Gastrocnemius medialis (tissue), 4 donors: ENCODE measurements around the gene TNS3.

Source experiments
- CTCF ChIP-seq, 5 experiments: fragments of 450-650 bp in 3 of 5; fragments of 200-600 bp in 2 of 5; sonication (generic) in 2 of 5; IDR thresholded peaks in 4 of 5; conservative IDR thresholded peaks in 1 of 5; 1 replicate in 4 of 5; 2 replicates in 1 of 5; pipeline ENCODE4 v1.5.1; 2016 to 2019; ENCODE audit warnings: antibody characterized with exemption in 5 of 5, mild to moderate bottlenecking in 3 of 5, moderate library complexity in 3 of 5
- POLR2A ChIP-seq, 2 donors: fragments of 450-650 bp; IDR thresholded peaks; one replicate each; pipeline ENCODE4 v1.6.1; 2017; ENCODE audit warnings: antibody characterized with exemption in 2 of 2, mild to moderate bottlenecking in 2 of 2, moderate library complexity in 2 of 2

GRCh38 chr7:47586925-47587324 lies 5.0 kb upstream of the TNS3 start:
- TF ChIP-seq CTCF (IDR thresholded peaks at IDR 0.05 in 4 of 5, conservative IDR thresholded peaks at IDR 0.05 in 1 of 5) (no peak), POLR2A (IDR thresholded peaks at IDR 0.05) (no peak)
